Peyer's patch (tissue), 4 donors: ENCODE results near the gene CRACDL.

Experiments used
- CTCF ChIP-seq, 6 experiments: fragments of 450-650 bp in 4 of 6; fragments of 200-600 bp in 2 of 6; sonication (generic) in 1 of 6; IDR thresholded peaks; one replicate each; pipeline ENCODE4 v1.5.1; 2017 to 2019; ENCODE audit warnings: antibody characterized with exemption in 6 of 6, mild to moderate bottlenecking in 3 of 6, moderate library complexity in 1 of 6
- POLR2A ChIP-seq, 2 donors: fragments of 450-650 bp; IDR thresholded peaks; one replicate each; pipeline ENCODE4 v1.5.1; 2017; ENCODE audit warnings: antibody characterized with exemption in 2 of 2, mild to moderate bottlenecking in 2 of 2, moderate library complexity in 2 of 2

DNA sequence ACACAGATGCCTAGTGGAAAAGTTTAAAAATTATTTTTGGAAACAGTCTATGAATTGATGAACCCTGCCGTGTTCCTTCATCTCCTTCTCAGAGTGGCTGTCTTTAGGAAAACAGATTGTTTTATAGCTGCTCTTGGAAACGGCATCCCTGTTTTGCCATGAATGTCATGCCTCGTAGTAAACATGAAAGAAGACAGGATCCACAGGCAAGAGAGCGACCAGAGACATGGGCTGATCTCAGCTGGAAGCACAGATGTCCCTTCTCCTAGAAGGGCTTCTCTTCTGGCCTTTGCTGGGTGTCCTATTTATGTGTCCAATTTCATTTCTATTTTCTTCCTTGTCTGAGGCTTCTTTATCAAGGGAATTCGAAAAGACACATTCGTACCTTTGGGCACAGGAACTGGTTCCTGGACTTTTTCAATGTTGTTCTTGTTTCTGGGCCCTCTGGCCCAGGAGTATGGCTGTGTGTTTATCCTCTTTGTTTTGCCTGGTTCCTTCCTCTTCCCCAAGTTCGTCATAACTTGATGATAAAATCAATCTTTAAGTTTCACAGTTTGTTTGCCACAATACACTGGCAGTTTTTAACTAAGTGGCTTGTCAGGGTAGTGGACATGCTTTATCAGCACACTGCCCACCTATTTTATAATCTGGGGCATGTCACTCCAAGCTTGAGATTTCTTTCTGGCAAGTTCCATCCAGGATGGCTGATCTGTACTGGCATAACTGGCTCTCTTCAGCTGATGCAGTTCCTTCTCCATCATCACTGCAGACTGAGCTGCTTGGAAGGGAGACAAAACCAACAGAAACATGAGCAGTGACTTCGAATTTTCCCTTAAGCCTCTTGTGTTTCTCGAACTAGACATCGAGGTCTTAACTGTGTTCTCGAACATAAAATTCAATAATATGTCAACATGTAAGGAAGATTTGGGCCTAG is 141.9 kb downstream of the CRACDL start:
- TF ChIP-seq CTCF (IDR thresholded peaks at IDR 0.05) (no peak), POLR2A (IDR thresholded peaks at IDR 0.05) (no peak)
